Aorta (tissue), 5 donors: ENCODE measurements around the gene FLT3. TPM values are rescaled to one million over a fixed set of nuclear protein-coding genes. Genes with fewer than 3 reads are reported as not detected.

Source experiments
- ATAC-seq: fragments of 200-7000 bp; cut with Tn5 transposase; one replicate; pipeline ENCODE4 v1.9.1; 2022; ENCODE audit warnings: moderate library complexity; ENCODE audit not compliant: low FRiP score
- DNase-seq, 2 donors: peaks; one replicate each; pipeline ENCODE4 v3.0.0-alpha.2; 2020
- H3K27ac ChIP-seq, 2 donors: one replicate each; pipeline ENCODE4 v1.5.1; 2013; ENCODE audit warnings: low read length in 2 of 2, mild to moderate bottlenecking in 2 of 2, moderate library complexity in 2 of 2, control low read depth in 1 of 2, inconsistent platforms in 1 of 2, low read depth in 1 of 2
- H3K27me3 ChIP-seq, 2 donors: one replicate each; pipeline ENCODE4 v1.6.1; 2013; ENCODE audit warnings: control low read depth in 1 of 2, low read length in 1 of 2, mild to moderate bottlenecking in 1 of 2, moderate library complexity in 1 of 2; ENCODE audit not compliant: insufficient read depth in 2 of 2, control insufficient read depth in 1 of 2
- H3K36me3 ChIP-seq, 2 donors: one replicate each; pipeline ENCODE4 v1.6.1; 2013; ENCODE audit warnings: control low read depth in 1 of 2, low read length in 1 of 2, mild to moderate bottlenecking in 1 of 2; ENCODE audit not compliant: insufficient read depth in 2 of 2, control insufficient read depth in 1 of 2
- H3K4me1 ChIP-seq, 2 donors: one replicate each; pipeline ENCODE4 v1.6.1; 2013; ENCODE audit warnings: low read length in 2 of 2, control low read depth in 1 of 2, mild to moderate bottlenecking in 1 of 2, moderate library complexity in 1 of 2; ENCODE audit not compliant: insufficient read depth in 2 of 2, control insufficient read depth in 1 of 2
- H3K4me3 ChIP-seq, 2 donors: one replicate each; pipeline ENCODE4 v1.5.1; 2013; ENCODE audit warnings: low read length in 2 of 2, control low read depth in 1 of 2, mild to moderate bottlenecking in 1 of 2
- H3K9me3 ChIP-seq: one replicate; pipeline ENCODE4 v1.6.1; 2013; ENCODE audit warnings: mild to moderate bottlenecking, low read length; ENCODE audit not compliant: control insufficient read depth
- WGBS, 2 donors: extraction: QIAGEN DNeasy Blood & Tissue Kit; methylation state at CpG; one replicate each; pipeline ENCODE4 v1.1.7; 2013; 5-methylcytosine and 5-hydroxymethylcytosine counted together
- intact Hi-C, 2 donors: fragments of 100-400 bp; cut with DNase I; formaldehyde crosslinking; loops; one replicate each; pipeline versions ENCODE4 v1.14.2 to v1.15.0; 2022
- polyA plus RNA-seq, 2 donors: library from polyadenylated mRNA; stranded (reverse); fragments of 200-250 nt; gene quantifications; one replicate each; pipeline ENCODE4 v1.2.3, GENCODE V29; 2013
- total RNA-seq, 2 donors: library from RNA; stranded (reverse); fragmentation: NEBNext Ultra II Directional; extraction: Animal tissue kit (Norgen Biotek cat#: 25700); gene quantifications; one replicate each; pipeline ENCODE4 v1.2.1, GENCODE V29; 2021
- donor health status: healthy with polysubstance abuse.
- donor health status: Bipolar disorder and iron deficiency.
- donor health status: DM: no; HTN: no; CAD: no.
- donor health status: DM: no; HTN: no; CAD: no.
- donor health status: DM: yes; HTN: yes; CAD: no.

Gene FLT3
- total and polyA plus RNA-seq, 4 donors, result 0.13 to 0.52 (median 0.40) TPM

GRCh38 chr13:28137596-28137995 lies 37.2 kb upstream of the FLT3 start:
- no peaks in the 10 kb centered on the region for H3K9me3 ChIP-seq
- DNase-seq, result no peak
- H3K4me3 ChIP-seq, result peak overlapping the region; percentile 40 to 90
- intact Hi-C loops, result no loop called here
- ATAC-seq, result no peak
- H3K27ac ChIP-seq, result no peak overlapping the region
- H3K4me1 ChIP-seq, result no peaks in the 10 kb centered on the region
- WGBS, 2 donors, result 1% methylated on average over 11 of the region's 11 CpGs
- H3K27me3 ChIP-seq, result no peaks in the 10 kb centered on the region
- H3K36me3 ChIP-seq, result no peaks in the 10 kb centered on the region

- intact Hi-C loops, result no loop called here
Measured at GRCh38 chr13:28136916-28137315, 36.5 kb upstream of the FLT3 start.

DNA sequence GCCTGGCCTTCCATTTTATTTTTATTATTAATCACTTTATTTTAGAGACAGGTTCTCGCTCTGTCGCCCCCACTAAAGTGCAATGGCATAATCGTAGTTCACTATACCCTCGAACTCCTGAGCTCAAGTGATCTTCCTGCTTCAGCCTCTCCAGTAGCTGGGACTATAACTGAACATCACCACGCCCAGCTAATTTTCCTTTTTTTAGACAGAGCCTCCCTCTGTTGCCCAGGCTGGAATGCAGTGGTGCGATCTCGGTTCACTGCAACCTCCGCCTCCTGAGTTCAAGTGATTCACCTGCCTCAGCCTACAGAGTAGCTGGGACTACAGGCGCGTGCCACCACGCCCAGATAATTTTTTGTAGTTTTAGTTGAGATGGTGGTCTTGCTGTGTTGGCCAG lies 31.3 kb upstream of the FLT3 start:
- H3K27me3 ChIP-seq, result peaks cover 0 to 1% of the 10 kb centered on the region in 2 donors
- H3K4me1 ChIP-seq, result no peaks in the 10 kb centered on the region
- ATAC-seq (no peak), DNase-seq (no peak)
- WGBS, 2 donors, result 89 to 90% methylated on average over 11 of the region's 11 CpGs
- H3K36me3 ChIP-seq, result no peaks in the 10 kb centered on the region
- intact Hi-C loops, result no loop called here
- H3K9me3 ChIP-seq, result no peaks in the 10 kb centered on the region
- no peak overlapping the region for H3K27ac ChIP-seq
- no peak overlapping the region for H3K4me3 ChIP-seq

More at GRCh38 chr13:28136916-28137315, 36.5 kb upstream of the FLT3 start:
- Histone ChIP-seq H3K9me3 (no peaks in the 10 kb centered on the region), H3K36me3 (no peaks in the 10 kb centered on the region), H3K27ac (no peak overlapping the region), H3K4me1 (no peaks in the 10 kb centered on the region), H3K4me3 (peak overlapping the region; percentile 40 to 90), H3K27me3 (no peaks in the 10 kb centered on the region)
- ATAC-seq (no peak), DNase-seq (no peak)
- 62 to 70% methylated on average over 7 of the region's 7 CpGs for WGBS, 2 donors

- H3K27ac ChIP-seq, result no peak overlapping the region
- DNase-seq, result no peak
Measured at GRCh38 chr13:28129911-28130693, 29.7 kb upstream of the FLT3 start.

GRCh38 chr13:28128926-28129325 lies 28.6 kb upstream of the FLT3 start:
- no peak overlapping the region for H3K27ac ChIP-seq
- H3K4me3 ChIP-seq, result no peak overlapping the region
- H3K27me3 ChIP-seq, result peaks cover 0 to 1% of the 10 kb centered on the region in 2 donors
- H3K4me1 ChIP-seq, result no peaks in the 10 kb centered on the region
- DNase-seq (no peak), ATAC-seq (no peak)
- H3K36me3 ChIP-seq, result no peaks in the 10 kb centered on the region
- intact Hi-C loops, result no loop called here
- no peaks in the 10 kb centered on the region for H3K9me3 ChIP-seq

More at GRCh38 chr13:28129911-28130693, 29.7 kb upstream of the FLT3 start:
- no peaks in the 10 kb centered on the region for H3K9me3 ChIP-seq
- 56 to 59% methylated on average over 5 of the region's 5 CpGs for WGBS, 2 donors
- H3K27me3 ChIP-seq, result peaks cover 0 to 1% of the 10 kb centered on the region in 2 donors
- no peak for ATAC-seq
- intact Hi-C loops, result no loop called here
- H3K36me3 ChIP-seq, result no peaks in the 10 kb centered on the region
- H3K4me1 ChIP-seq, result no peaks in the 10 kb centered on the region
- H3K4me3 ChIP-seq, result no peak overlapping the region

DNA sequence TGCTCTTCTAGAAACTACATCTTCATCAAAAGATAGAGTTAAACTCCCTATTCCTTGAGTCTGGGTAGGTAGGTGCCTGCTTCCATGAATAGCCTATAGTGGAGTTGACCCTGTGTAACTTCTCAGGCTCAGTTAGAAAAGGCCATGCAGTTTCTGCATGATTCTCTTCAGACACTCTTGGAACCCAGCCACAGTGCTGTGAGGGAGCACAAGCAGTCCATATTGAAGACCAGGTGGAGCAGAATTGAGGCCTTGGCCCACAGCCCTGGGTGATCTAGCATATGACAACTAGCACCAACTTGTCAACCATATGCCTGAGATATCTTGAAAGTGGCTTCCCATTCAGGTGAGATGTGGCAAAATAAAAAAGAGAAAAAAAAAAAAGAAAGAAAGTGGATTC lies 27.7 kb upstream of the FLT3 start:
- H3K9me3 ChIP-seq, result no peaks in the 10 kb centered on the region
- H3K4me1 ChIP-seq, result no peaks in the 10 kb centered on the region
- H3K4me3 ChIP-seq, result no peak overlapping the region
- intact Hi-C loops, result no loop called here
- ATAC-seq (no peak), DNase-seq (no peak)
- peaks cover 0 to 1% of the 10 kb centered on the region in 2 donors for H3K27me3 ChIP-seq
- H3K36me3 ChIP-seq, result no peaks in the 10 kb centered on the region
- H3K27ac ChIP-seq, result no peak overlapping the region

DNA sequence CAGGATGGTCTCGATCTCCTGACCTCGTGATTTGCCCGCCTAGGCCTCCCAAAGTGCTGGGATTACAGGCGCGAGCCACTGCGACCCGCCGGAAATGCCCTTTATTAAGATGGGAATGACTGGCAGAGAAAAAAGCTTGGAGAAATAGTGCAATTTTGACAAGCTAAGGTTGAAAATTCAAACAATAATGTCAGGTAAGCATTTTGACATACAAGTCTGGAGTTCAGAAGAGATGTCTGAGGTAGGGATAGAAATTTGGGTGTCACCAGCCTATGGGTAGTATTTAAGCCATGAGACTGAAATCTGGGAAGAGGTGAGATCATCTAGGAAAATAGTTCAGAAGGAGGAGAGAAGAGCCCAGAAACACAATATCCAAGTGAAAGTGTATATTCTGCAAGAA lies 20.8 kb upstream of the FLT3 start:
- DNase-seq, result no peak
- no peak for ATAC-seq
- no peaks in the 10 kb centered on the region for H3K4me1 ChIP-seq
- no peaks in the 10 kb centered on the region for H3K9me3 ChIP-seq
- no peaks in the 10 kb centered on the region for H3K36me3 ChIP-seq
- no peak overlapping the region for H3K27ac ChIP-seq
- no peaks in the 10 kb centered on the region for H3K27me3 ChIP-seq
- no peak overlapping the region for H3K4me3 ChIP-seq
- intact Hi-C loops, result no loop called here
- 93 to 97% methylated on average over 8 of the region's 8 CpGs for WGBS, 2 donors

GRCh38 chr13:28120317-28120716 lies 19.9 kb upstream of the FLT3 start:
- H3K27ac ChIP-seq, result no peak overlapping the region
- no peaks in the 10 kb centered on the region for H3K4me1 ChIP-seq
- no peak overlapping the region for H3K4me3 ChIP-seq
- intact Hi-C loops, result no loop called here
- DNase-seq (no peak), ATAC-seq (no peak)
- no peaks in the 10 kb centered on the region for H3K9me3 ChIP-seq
- H3K36me3 ChIP-seq, result no peaks in the 10 kb centered on the region
- no peaks in the 10 kb centered on the region for H3K27me3 ChIP-seq

- Histone ChIP-seq H3K36me3 (no peaks in the 10 kb centered on the region), H3K9me3 (no peaks in the 10 kb centered on the region), H3K27me3 (no peaks in the 10 kb centered on the region), H3K27ac (no peak overlapping the region), H3K4me1 (no peaks in the 10 kb centered on the region), H3K4me3 (no peak overlapping the region)
- intact Hi-C loops, result no loop called here
- 59 to 61% methylated on average over 9 of the region's 9 CpGs for WGBS, 2 donors
- ATAC-seq (no peak), DNase-seq (peak; percentile 55 to 57)
Measured at GRCh38 chr13:28117689-28118377, 17.5 kb upstream of the FLT3 start.
